KOPT-K1 (cell line): ENCODE data around the gene RBBP8.
A peak's percentile ranks its signal among the peaks of the same experiment; 100 is the strongest.

Source experiments
- H3K27ac ChIP-seq: fragments of 200-600 bp; sonication (generic); 2 replicates; pipeline ENCODE4 v1.5.1; 2016; ENCODE audit warnings: antibody characterized with exemption, mild to moderate bottlenecking, low read depth, low read length; ENCODE audit not compliant: poor library complexity, severe bottlenecking
- H3K36me3 ChIP-seq: fragments of 200-600 bp; sonication (generic); 2 replicates; pipeline ENCODE4 v1.5.1; 2017; ENCODE audit warnings: antibody characterized with exemption, mild to moderate bottlenecking, low read length, moderate library complexity; ENCODE audit not compliant: insufficient read depth
- H3K9me3 ChIP-seq: fragments of 200-600 bp; sonication (generic); 2 replicates; pipeline ENCODE4 v1.5.1; 2017; ENCODE audit warnings: antibody characterized with exemption, low read length, mild to moderate bottlenecking; ENCODE audit not compliant: insufficient read depth, poor library complexity, severe bottlenecking

The RBBP8 gene

DNA sequence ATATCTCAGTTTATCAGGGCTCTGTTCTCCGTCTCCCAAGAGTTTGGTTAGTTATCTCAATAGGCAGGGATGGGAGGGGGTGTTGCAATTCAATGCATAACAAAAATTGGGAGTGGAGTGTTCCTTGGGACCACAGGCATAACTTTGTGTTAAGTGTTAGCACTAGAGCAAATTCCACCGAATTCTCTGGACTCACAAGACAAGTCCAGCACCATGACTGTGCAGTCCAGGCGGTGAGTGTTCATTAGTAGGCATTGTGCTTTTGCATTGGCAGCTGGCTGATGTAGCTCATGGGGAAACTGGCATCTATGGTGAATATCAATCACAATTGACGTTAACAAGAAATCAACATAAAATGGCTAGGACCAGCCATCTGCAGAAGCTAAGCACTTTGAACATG lies 123.2 kb downstream of the RBBP8 start:
- no peaks in the 10 kb centered on the region for H3K9me3 ChIP-seq
- H3K27ac ChIP-seq = no peak overlapping the region
- no peaks in the 10 kb centered on the region for H3K36me3 ChIP-seq

DNA sequence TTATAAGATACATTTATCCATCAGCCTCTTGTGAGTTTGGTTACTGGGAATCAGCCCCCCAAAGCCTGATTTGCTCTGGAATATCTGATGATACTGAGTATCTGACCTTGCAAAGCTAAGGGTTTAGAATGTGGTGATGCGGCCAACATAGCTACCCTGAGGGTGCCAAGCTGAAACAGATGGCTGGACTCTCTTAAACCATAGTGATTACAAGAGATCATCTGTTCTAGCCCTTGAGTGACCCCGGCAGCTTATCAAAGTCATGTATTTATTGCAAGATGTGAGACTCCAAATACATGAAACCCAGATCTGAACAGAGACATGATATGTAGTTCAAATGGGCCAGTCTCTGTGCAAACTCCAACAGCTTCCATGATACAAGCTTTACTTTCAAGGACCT lies 124.0 kb downstream of the RBBP8 start:
- H3K36me3 ChIP-seq = no peaks in the 10 kb centered on the region
- no peak overlapping the region for H3K27ac ChIP-seq
- H3K9me3 ChIP-seq = no peaks in the 10 kb centered on the region

DNA sequence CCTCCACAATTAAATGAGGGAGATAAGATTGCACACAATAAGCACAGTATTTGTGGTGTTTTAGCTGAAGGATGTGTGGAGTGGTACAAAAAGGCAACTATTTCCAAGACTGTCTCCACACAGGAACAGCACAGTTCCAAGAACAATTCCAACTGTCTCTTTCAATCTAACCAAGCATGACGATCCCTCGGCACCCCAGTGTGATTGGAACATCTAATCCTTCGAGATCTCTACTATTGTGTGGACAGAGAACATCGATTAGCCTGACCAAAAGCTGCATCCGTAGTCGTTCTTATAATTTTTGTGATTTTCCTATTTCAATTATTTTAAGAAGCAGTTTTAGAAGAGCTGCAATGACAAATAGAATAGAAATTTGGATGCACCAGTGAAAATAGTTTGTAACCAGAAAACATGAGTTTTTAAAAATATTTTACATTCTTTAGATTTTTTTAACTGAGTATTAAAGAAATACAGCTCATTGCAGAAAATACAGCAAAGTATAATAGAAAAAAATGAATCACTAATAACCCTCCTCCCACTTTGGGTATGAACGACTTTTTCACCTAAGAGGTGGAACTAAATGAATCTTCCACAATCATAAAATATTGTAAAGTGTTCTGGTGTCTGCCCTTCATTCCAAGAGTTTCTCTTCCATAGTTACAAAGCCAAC lies 125.8 kb downstream of the RBBP8 start:
- no peak overlapping the region for H3K27ac ChIP-seq
- peaks cover 10% of the 10 kb centered on the region for H3K9me3 ChIP-seq
- H3K36me3 ChIP-seq = no peaks in the 10 kb centered on the region

GRCh38 chr18:23059541-23060465 lies 126.7 kb downstream of the RBBP8 start:
- Histone ChIP-seq H3K27ac (no peak overlapping the region), H3K36me3 (no peaks in the 10 kb centered on the region), H3K9me3 (peaks cover 15% of the 10 kb centered on the region)

DNA sequence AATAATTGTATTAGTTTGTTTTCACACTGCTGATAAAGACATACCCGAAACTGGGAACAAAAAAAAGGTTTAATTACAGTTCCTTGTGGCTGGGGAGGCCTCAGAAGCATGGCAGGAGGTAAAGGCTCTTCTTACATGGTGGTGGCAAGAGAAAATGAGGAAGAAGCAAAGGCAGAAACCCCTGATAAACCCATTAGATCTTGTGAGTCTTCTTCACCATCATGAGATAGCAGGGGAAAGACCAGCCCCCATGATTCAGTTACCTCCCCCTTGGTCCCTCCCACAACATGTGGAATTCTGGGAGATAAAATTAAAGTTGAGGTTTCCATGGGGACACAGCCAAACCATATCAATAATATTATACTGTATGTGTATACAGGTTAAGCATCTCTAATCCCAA lies 128.9 kb downstream of the RBBP8 start:
- Histone ChIP-seq H3K27ac (no peak overlapping the region), H3K36me3 (no peaks in the 10 kb centered on the region), H3K9me3 (peaks cover 15% of the 10 kb centered on the region)

DNA sequence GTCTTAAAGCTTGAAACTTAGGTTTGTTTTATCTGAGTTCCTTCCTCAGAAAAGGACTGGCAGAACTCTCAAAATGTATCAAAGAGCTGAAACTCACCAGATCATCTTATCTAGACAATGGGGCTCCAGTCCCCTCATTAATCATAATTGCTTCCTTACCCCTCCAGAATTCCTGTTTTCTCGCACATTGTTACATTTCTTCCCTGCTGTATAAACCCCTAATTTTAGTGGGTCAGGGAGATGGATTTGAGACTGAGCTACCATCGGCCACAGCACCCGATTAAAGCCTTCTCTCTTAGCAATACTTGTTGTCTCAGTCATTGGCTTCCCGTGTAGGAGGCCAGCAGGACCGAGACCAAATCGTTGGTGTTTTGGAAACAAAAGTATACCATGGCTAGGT lies 130.4 kb downstream of the RBBP8 start:
- Histone ChIP-seq H3K27ac (no peak overlapping the region), H3K9me3 (peaks cover 15% of the 10 kb centered on the region), H3K36me3 (no peaks in the 10 kb centered on the region)

DNA sequence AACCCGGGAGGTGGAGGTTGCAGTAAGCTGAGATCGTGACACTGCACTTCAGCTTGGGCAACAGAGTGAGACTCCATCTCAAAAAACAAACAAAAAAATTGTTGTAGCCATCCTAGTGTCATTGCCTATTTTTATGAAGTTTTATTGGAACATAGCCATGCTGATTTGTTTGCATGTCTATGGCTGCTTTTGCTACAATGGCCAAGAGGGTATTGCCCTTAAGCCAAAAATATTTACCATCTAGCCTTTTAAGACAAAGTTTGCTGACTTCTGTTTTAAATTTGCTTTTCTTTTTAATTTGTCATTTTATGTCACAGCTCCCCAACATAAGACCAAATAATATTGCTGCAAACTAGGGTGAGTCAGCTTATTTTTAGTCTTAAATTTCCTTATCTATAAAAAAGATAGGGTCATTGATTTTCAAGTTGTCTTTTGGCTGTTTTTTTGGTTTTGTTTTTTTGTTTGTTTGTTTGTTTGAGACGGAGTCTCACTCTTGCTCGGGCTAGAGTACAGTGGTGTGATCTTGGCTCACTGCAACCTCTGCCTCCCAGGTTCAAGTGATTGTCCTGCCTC lies 132.2 kb downstream of the RBBP8 start:
- H3K27ac ChIP-seq = no peak overlapping the region
- H3K9me3 ChIP-seq = peaks cover 15% of the 10 kb centered on the region
- H3K36me3 ChIP-seq = no peaks in the 10 kb centered on the region

- no peaks in the 10 kb centered on the region for H3K36me3 ChIP-seq
- H3K9me3 ChIP-seq = peaks cover 15% of the 10 kb centered on the region
- no peak overlapping the region for H3K27ac ChIP-seq
Measured at GRCh38 chr18:23066060-23066459, 132.9 kb downstream of the RBBP8 start.

GRCh38 chr18:23066504-23067039 lies 133.4 kb downstream of the RBBP8 start:
- Histone ChIP-seq H3K27ac (no peak overlapping the region), H3K36me3 (no peaks in the 10 kb centered on the region), H3K9me3 (peaks cover 15% of the 10 kb centered on the region)

DNA sequence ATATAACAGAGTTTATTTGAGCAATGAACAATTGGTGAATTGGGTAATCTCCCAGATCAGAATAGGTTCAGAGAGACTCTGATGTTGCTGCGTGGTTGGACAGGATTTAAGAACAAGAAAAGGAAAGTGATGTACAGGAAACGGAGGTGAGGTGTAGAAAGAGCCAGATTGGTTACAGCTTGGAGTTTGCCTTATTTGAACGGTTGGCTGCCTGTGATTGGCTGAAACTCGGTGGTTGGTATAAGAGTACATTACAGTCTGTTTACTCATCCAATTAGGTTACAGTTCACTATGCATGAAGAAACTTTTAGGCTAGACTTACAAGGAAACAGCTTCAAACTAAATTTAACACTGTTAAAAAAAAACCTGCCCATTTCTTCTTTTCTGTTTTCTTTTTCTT lies 134.1 kb downstream of the RBBP8 start:
- Histone ChIP-seq H3K9me3 (peaks cover 15% of the 10 kb centered on the region), H3K27ac (no peak overlapping the region), H3K36me3 (no peaks in the 10 kb centered on the region)

DNA sequence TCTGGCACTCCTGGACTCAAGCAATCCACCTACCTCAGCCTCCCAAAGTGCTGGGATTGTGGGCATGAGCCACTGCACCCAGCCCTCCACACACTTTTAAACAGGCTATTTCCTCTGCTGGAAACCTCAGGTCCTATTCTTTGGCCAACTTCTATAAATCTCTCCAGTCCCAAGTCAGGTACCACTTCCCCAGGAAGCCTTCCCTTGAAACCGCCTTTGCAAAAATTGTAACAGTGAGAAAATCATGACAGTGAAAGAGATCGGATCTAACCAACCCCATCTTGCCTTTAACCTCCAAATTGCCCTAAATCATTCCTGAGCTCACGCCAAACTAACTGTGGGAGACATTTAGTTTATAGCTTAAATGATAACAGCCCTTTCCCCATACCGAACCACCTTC lies 134.9 kb downstream of the RBBP8 start:
- peaks cover 14% of the 10 kb centered on the region for H3K9me3 ChIP-seq
- no peaks in the 10 kb centered on the region for H3K36me3 ChIP-seq
- no peak overlapping the region for H3K27ac ChIP-seq

DNA sequence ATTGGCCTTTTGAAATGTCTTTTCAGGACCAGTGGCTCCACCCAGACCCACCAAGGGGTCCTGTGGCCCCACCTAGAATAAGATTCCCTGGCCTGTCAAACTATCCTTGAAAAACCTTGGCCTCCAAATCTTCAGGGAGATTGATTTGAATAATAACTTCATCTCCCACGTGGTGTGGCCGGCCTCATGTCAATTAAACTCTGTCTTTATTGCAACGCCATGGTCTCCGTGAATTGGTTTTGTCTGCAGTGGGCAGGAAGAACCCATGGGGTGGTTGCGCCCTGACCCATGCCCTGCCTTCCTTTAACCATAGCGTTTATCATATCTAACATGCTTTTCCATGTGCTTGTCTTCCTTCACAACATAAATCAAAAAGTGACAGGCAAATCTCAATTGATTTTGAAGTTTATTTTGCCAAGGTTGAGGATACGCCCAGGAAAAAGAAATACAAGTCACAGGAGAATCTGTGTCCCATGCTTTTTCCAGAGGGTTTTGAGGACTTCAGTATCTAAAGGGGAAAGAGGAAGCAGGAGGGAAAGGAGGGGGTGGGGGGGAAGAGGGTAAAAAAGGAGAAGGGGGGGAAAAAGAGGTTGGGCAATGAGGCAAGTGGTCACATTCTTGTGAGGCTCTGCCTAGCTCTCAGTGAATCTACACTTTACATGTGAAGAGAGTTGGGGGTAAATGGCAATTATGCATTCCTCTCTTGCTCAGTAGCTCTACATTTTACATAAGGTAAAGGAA lies 135.6 kb downstream of the RBBP8 start:
- peaks cover 6% of the 10 kb centered on the region for H3K9me3 ChIP-seq
- no peak overlapping the region for H3K27ac ChIP-seq
- no peaks in the 10 kb centered on the region for H3K36me3 ChIP-seq

DNA sequence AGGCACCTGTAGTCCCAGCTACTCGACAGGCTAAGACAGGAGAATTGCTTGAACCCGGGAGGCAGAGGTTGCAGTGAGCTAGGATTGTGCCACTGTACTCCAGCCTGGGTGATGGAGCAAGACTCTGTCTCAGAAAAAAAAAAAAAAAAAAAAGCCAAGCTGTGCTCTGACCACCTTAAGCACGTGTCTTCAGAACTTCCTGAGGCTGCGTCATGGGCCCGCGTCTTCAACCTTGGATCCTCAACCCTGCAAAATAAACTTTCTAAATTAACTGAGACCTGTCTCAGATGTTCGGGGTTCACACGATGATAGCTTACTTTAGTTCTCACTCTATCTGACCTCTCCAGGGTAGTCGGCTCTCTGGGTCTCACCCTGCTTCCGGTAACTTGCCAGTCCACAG lies 136.4 kb downstream of the RBBP8 start:
- Histone ChIP-seq H3K27ac (no peak overlapping the region), H3K9me3 (no peaks in the 10 kb centered on the region), H3K36me3 (no peaks in the 10 kb centered on the region)

DNA sequence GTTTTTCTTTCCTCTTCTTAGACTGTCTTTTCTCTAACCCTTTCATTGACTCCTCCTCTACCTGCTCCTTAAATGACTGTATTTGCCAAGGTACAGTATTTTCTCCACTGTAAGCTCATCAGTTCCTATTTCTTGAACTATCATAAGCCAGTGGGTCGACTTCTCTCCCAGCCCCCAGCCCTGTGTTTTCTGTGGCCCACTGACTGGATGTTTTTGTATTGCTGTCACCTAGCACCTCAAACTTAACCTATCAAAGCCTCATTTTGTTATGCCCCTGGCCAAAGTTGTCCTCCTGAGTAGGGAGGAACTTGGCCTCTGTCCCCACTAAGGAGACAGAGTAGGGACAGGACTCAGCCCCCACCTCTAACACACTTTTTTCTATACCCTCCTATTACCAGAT lies 136.8 kb downstream of the RBBP8 start:
- Histone ChIP-seq H3K27ac (no peak overlapping the region), H3K9me3 (no peaks in the 10 kb centered on the region), H3K36me3 (no peaks in the 10 kb centered on the region)

DNA sequence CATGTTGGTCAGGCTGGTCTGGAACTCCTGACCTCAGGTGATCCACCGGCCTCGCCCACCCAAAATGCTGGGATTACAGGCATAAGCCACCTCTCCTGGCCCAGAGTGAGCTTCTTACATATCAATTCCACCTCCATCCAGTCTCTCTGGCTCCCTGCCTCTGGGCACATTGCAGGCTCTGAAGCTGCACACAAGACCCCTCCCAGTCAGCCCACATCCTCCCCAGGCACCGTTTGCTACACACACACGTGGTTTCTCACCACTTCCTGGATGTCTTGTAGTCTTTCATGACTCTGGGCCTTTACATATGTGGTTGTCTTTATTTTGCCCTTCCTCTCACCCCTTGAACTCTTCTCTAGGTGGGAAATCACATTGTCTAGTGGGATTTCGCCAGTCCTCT lies 138.2 kb downstream of the RBBP8 start:
- H3K9me3 ChIP-seq = no peaks in the 10 kb centered on the region
- H3K27ac ChIP-seq = peak overlapping the region; percentile 34
- H3K36me3 ChIP-seq = no peaks in the 10 kb centered on the region
